ENCODE results near the gene SYTL2. TPM values are rescaled to one million over a fixed set of nuclear protein-coding genes. Genes with fewer than 3 reads are reported as not detected.
"Not testable (repeated sequence)": the region's sequence is repeated elsewhere in the genome, so short reads cannot be mapped to it uniquely, and the experiment has no call there.

The SYTL2 gene
- total RNA-seq, 1 donor from 2014 or later: 39.0 TPM

DNA sequence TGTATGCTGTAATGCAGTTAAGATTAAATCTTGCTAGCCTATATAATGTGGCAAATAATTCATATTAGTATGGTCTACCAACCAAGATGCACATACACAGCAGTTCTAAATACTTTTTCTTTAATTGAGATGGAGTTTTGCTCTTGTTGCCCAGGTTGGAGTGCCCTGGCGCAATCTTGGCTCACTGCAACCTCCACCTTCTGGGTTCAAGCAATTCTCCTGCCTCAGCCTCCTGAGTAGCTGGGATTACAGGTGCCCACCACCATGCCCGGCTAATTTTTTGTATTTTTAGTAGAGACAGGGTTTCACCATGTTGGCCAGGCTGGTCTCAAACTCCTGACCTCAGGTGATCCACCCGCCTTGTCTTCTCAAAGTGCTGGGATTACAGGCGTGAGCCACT lies 156.6 kb downstream of the SYTL2 start:
- not testable (repeated sequence) for DNase-seq (ENCODE audit: low spot score)

DNA sequence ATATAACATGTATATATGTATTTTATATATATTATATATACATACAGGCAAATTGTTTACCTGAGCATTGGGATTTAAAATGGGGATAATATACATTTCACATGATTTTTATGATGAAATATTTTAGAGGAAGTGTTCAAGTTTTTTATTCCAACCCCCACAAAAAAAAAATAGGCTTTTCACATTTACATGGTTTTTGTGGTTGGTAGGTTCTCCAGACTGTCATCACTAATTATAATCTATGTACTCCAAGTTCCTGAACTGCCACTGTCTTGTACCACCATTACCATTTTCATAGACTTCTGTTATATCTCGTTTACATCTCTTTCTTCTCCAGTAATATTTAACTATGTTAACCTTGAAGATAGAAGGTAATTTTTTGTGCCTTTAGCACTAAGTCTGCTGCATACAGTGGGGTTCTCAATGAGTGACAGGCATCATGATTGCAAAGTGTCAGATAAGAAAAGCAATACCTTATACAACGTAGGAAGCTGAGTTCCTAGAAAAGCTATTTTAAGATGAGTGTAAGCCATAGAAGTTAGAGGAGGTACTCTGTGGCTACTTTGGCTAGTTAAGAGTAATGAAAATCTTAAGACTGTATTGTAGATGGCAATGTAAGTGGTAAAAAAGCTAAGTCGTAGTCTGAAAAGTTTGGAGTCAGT lies 158.0 kb downstream of the SYTL2 start:
- no peak for DNase-seq (ENCODE audit: low spot score)

DNA sequence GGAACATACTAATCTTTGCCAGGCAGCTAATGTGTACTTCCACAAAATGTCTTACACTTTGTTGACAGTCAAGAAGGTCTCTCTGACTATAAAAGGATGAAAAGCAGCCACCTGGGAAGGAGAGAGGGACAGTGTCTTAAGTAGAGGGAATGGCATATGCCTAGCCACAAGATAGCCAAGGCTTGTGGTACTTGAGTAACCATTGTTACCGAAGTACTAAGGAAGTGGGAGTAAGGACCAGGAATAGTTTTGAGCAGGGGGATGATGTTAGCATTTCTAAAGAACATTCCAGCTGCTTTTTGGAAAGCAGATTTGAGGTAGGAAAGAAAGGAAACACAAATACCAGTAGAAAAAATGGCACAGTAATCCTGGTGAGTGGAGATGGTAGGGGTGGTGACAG lies 159.8 kb downstream of the SYTL2 start:
- DNase-seq (ENCODE audit: low spot score): no peak

DNA sequence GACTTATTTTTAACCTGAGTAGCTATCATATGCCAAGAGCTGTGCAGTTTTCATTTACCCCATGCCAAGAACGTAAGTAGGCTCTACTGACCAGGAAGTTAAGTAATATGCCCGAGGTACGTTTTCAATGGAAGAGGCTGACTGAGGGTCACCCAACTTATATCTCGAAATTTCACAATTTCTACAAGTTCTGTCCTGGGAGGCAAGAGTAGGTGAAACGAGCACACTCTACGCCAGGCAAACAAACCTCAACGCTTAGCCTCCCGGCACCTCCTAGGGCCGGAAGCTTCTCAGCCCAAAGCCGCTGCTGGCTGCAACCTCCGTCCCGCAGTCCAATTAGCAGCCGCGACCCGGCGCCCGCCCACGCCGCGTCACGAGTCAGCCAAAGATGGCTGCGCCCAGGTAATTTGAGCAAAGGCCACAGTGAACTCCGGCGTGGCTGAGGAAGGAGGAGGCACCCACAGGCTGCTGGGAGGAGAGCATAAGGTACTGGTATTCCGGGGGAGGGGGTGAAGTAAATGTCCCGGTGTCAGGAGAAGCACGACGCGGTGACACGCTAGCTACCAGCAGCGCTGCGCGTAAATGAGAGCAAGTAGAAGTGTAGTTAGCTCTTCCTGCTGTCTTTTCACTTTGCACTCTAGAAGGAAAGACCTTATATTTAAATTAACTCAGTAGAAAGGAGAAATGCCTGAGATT lies 163.2 kb downstream of the SYTL2 start, which contains the start of gene TMEM126A:
TSS of gene TMEM126A (plus strand) at position 364 of the 696 bp plus-strand sequence. CDS start 2,289 bp downstream, outside the sequence.
- DNase-seq (ENCODE audit: low spot score): peak; percentile 89

DNA sequence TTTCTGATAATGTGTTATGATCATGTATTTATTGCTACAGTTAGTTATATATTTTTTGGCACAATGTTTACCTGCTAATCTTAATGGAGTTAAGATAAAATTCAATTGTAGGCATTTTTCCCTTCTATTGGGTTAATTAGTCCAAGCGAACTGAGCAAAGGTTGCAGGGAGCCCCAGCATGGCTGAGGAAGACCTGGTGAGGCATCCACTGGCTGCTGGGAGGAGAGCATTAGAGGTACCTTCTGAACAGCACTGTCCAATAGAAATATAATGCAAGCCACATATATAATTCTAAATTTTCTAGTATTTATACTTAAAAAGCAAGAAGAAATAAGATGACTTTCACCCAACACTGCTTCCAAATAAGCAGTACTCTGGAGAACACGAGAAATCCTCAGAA lies 163.9 kb downstream of the SYTL2 start:
- no peak for DNase-seq (ENCODE audit: low spot score)

Other genes with a start within 250 kb of the SYTL2 start
- 4.4 TPM for gene DLG2, start 183.8 kb downstream of the SYTL2 start, total RNA-seq
- 35.5 TPM for gene TMEM126B, start 182.5 kb downstream of the SYTL2 start, total RNA-seq
- 18.3 TPM for gene TMEM126A, start 163.2 kb downstream of the SYTL2 start, total RNA-seq
- gene CREBZF, start 146.0 kb downstream of the SYTL2 start, total RNA-seq: 48.4 TPM
- 2.6 TPM for gene CCDC89, start 124.9 kb downstream of the SYTL2 start, total RNA-seq
- not detected for gene CCDC83, start 44.2 kb upstream of the SYTL2 start, total RNA-seq